ENCODE measurements around the gene FAM149A. TPM values are rescaled to one million over a fixed set of nuclear protein-coding genes. Genes with fewer than 3 reads are reported as not detected.

The FAM149A gene
- total and polyA plus RNA-seq, 2 donors (not counting 3 experiments of a cell fraction or from before 2014, with no cell fraction given): 0.08 to 0.20 TPM

GRCh38 chr4:186132577-186133242 lies 28.2 kb downstream of the FAM149A start:
- FAIRE-seq (peak; percentile 52), DNase-seq (ENCODE audit: low read depth, low spot score) (peak; percentile 36)
- Histone ChIP-seq H3K9ac (replicated peaks; ENCODE audit: extremely low read depth, insufficient read depth, low read length) (no peak overlapping the region), H3K79me2 (ENCODE audit: control insufficient read depth, insufficient read depth, low read length) (no peaks in the 10 kb centered on the region), H3K4me3 (replicated peaks in 1 of 3; ENCODE audit: insufficient read depth in 1 of 3, low read depth in 1 of 3, low read length in 3 of 3) (no peak overlapping the region), H3K27me3 (ENCODE audit: control insufficient read depth in 2 of 2, insufficient read depth in 2 of 2, low read length in 2 of 2) (peaks cover 2% of the 10 kb centered on the region in 2 experiments), H3K9me3 (replicated peaks; ENCODE audit: control insufficient read depth, insufficient read depth, low read length) (no peaks in the 10 kb centered on the region), H4K20me1 (replicated peaks; ENCODE audit: control insufficient read depth, extremely low read depth, insufficient read depth, low read length) (no peaks in the 10 kb centered on the region), H3K9me1 (replicated peaks; ENCODE audit: control insufficient read depth, extremely low read depth, insufficient read depth, low read length) (no peaks in the 10 kb centered on the region), H3K27ac (ENCODE audit: insufficient read depth, low read depth, low read length) (no peak overlapping the region), H3K36me3 (ENCODE audit: control insufficient read depth in 2 of 2, extremely low read depth in 1 of 2, insufficient read depth in 2 of 2, low read length in 2 of 2) (no peaks in the 10 kb centered on the region), H3K4me1 (ENCODE audit: control insufficient read depth, extremely low read depth, insufficient read depth, low read length) (no peaks in the 10 kb centered on the region), H3K4me2 (ENCODE audit: insufficient read depth, low read length) (no peak overlapping the region), H2AFZ (ENCODE audit: low read depth, low read length) (no peak overlapping the region)
- TF ChIP-seq FOS (IDR thresholded peaks at IDR 0.05; ENCODE audit: borderline replicate concordance, insufficient read depth, low read length) (no peak), CTCF (IDR thresholded peaks at IDR 0.05; ENCODE audit: extremely low read depth in 1 of 2, insufficient read depth in 1 of 2, low read depth in 1 of 2, low read length in 2 of 2) (peak in 1 of 2 donors; percentile 25), GATA2 (IDR thresholded peaks at IDR 0.05; ENCODE audit: insufficient read depth, insufficient read length, low read depth, low read length) (no peak), POLR2AphosphoS5 (IDR thresholded peaks at IDR 0.05; ENCODE audit: insufficient read depth, low read depth, low read length) (no peak)
- intact Hi-C loops (cut with micrococcal nuclease): no loop called here
- dilution Hi-C loops (cut with MboI; ENCODE audit: extremely low pct_ligation_motif_present, low sequenced_read_pairs): no loop called here
- ChIA-PET POLR2A (no interaction called here), CTCF (interaction anchor here (1.5 kb wide), 1 partner anchor 64 kb away, joined by 6 read pairs; the partner anchor contains the start of gene TLR3)
- BruUV-seq (replicated peaks): no TSS peak

GRCh38 chr4:186134257-186134656 lies 29.8 kb downstream of the FAM149A start:
- TF ChIP-seq GATA2 (IDR thresholded peaks at IDR 0.05; ENCODE audit: insufficient read depth, insufficient read length, low read depth, low read length): no peak
- TF ChIP-seq EZH2 (IDR thresholded peaks at IDR 0.05; ENCODE audit: borderline replicate concordance, low read depth, low read length, severe bottlenecking): no peak
- TF ChIP-seq MAX (IDR thresholded peaks at IDR 0.05; ENCODE audit: insufficient read depth, insufficient read length): no peak
- TF ChIP-seq JUN (IDR thresholded peaks at IDR 0.05; ENCODE audit: borderline replicate concordance, insufficient read depth, insufficient read length, low read depth): no peak
- no peak for TF ChIP-seq MYC (IDR thresholded peaks at IDR 0.05; ENCODE audit: low read depth, low read length)
- no peak for TF ChIP-seq CTCF (IDR thresholded peaks at IDR 0.05; ENCODE audit: extremely low read depth in 1 of 2, insufficient read depth in 1 of 2, low read depth in 1 of 2, low read length in 2 of 2)
- TF ChIP-seq FOS (IDR thresholded peaks at IDR 0.05; ENCODE audit: borderline replicate concordance, insufficient read depth, low read length): no peak
- no peak for TF ChIP-seq POLR2A (IDR thresholded peaks at IDR 0.05; ENCODE audit: low read depth, low read length)
- TF ChIP-seq POLR2AphosphoS5 (IDR thresholded peaks at IDR 0.05; ENCODE audit: insufficient read depth, low read depth, low read length): no peak
- Histone ChIP-seq H3K9ac (replicated peaks; ENCODE audit: extremely low read depth, insufficient read depth, low read length) (no peak overlapping the region), H3K9me3 (replicated peaks; ENCODE audit: control insufficient read depth, insufficient read depth, low read length) (no peaks in the 10 kb centered on the region), H3K27me3 (ENCODE audit: control insufficient read depth in 2 of 2, insufficient read depth in 2 of 2, low read length in 2 of 2) (peaks cover 2 to 4% of the 10 kb centered on the region in 2 experiments), H3K4me1 (ENCODE audit: control insufficient read depth, extremely low read depth, insufficient read depth, low read length) (no peaks in the 10 kb centered on the region), H3K36me3 (ENCODE audit: control insufficient read depth in 2 of 2, extremely low read depth in 1 of 2, insufficient read depth in 2 of 2, low read length in 2 of 2) (no peaks in the 10 kb centered on the region), H3K9me1 (replicated peaks; ENCODE audit: control insufficient read depth, extremely low read depth, insufficient read depth, low read length) (no peaks in the 10 kb centered on the region), H3K4me2 (ENCODE audit: insufficient read depth, low read length) (no peak overlapping the region), H3K4me3 (replicated peaks in 1 of 3; ENCODE audit: insufficient read depth in 1 of 3, low read depth in 1 of 3, low read length in 3 of 3) (no peak overlapping the region), H3K27ac (ENCODE audit: insufficient read depth, low read depth, low read length) (no peak overlapping the region), H4K20me1 (replicated peaks; ENCODE audit: control insufficient read depth, extremely low read depth, insufficient read depth, low read length) (no peaks in the 10 kb centered on the region), H2AFZ (ENCODE audit: low read depth, low read length) (no peak overlapping the region), H3K79me2 (ENCODE audit: control insufficient read depth, insufficient read depth, low read length) (no peaks in the 10 kb centered on the region)
- dilution Hi-C loops (cut with MboI; ENCODE audit: extremely low pct_ligation_motif_present, low sequenced_read_pairs): no loop called here
- no TSS peak for BruUV-seq (replicated peaks)
- DNase-seq (ENCODE audit: low read depth, low spot score) (no peak), FAIRE-seq (no peak)
- POLR2A ChIA-PET: no interaction called here
- intact Hi-C loops (cut with micrococcal nuclease): no loop called here
- CTCF ChIA-PET: interaction anchor here (1.0 kb wide), 1 partner anchor 66 kb away, joined by 3 read pairs; no protein-coding TSS in a partner anchor

Measured in endothelial cell of umbilical vein (primary cell).